Endothelial cell of umbilical vein (primary cell): ENCODE data around the gene EYS.

Experiments used
- CTCF ChIP-seq, 2 donors: IDR thresholded peaks; 1 replicate in 1 of 2; 2 replicates in 1 of 2; pipeline ENCODE4 v1.5.1; 2011; ENCODE audit warnings: low read length in 2 of 2, mild to moderate bottlenecking in 2 of 2, moderate library complexity in 2 of 2, control low read depth in 1 of 2, inconsistent platforms in 1 of 2, low read depth in 1 of 2; ENCODE audit not compliant: insufficient read depth in 1 of 2; ENCODE audit errors: extremely low read depth in 1 of 2
- EZH2 ChIP-seq: IDR thresholded peaks from 2 replicates; pipeline ENCODE4 v1.6.1; 2012; ENCODE audit warnings: borderline replicate concordance, low read depth, mild to moderate bottlenecking, moderate library complexity, low read length, inconsistent platforms; ENCODE audit not compliant: severe bottlenecking
- FOS ChIP-seq: IDR thresholded peaks from 2 replicates; pipeline ENCODE4 v1.6.1; 2011; ENCODE audit warnings: mild to moderate bottlenecking, low read length, moderate library complexity, borderline replicate concordance; ENCODE audit not compliant: insufficient read depth
- MAX ChIP-seq: IDR thresholded peaks from 2 replicates; pipeline ENCODE4 v1.6.1; 2011; ENCODE audit not compliant: insufficient read depth, insufficient read length
- MYC ChIP-seq: IDR thresholded peaks from one replicate; pipeline ENCODE4 v1.6.1; 2011; ENCODE audit warnings: mild to moderate bottlenecking, low read depth, low read length
- POLR2A ChIP-seq: IDR thresholded peaks from 2 replicates; pipeline ENCODE4 v1.6.1; 2012; ENCODE audit warnings: low read depth, mild to moderate bottlenecking, control low read depth, low read length
- POLR2AphosphoS5 ChIP-seq: IDR thresholded peaks from 2 replicates; pipeline ENCODE4 v1.6.1; 2012; ENCODE audit warnings: low read depth, mild to moderate bottlenecking, control low read depth, low read length, moderate library complexity; ENCODE audit not compliant: insufficient read depth

- TF ChIP-seq POLR2A (no peak), CTCF (IDR thresholded peaks at IDR 0.05; ENCODE audit: extremely low read depth in 1 of 2, insufficient read depth in 1 of 2, low read depth in 1 of 2, low read length in 2 of 2) (no peak), MAX (no peak), POLR2AphosphoS5 (no peak), MYC (no peak), EZH2 (no peak), FOS (no peak)
Observed at GRCh38 chr6:64233746-64234145, 1473.3 kb downstream of the EYS start.
